H9 (cell line): ENCODE data around the gene TSPAN9. TPM values are rescaled to one million over a fixed set of nuclear protein-coding genes. Genes with fewer than 3 reads are reported as not detected.

Source experiments
- DNase-seq: peaks from one replicate; pipeline ENCODE4 v3.0.0-alpha.2; 2017
- H2AFZ ChIP-seq: one replicate; pipeline ENCODE4 v1.6.1; 2013; ENCODE audit warnings: mild to moderate bottlenecking, low read length, control low read depth, moderate library complexity
- H2AK5ac ChIP-seq: 2 replicates; pipeline ENCODE4 v1.6.1; 2013; ENCODE audit warnings: low read length, control low read depth, mixed read lengths; ENCODE audit not compliant: insufficient read length
- H2BK120ac ChIP-seq: one replicate; pipeline ENCODE4 v1.6.1; 2013; ENCODE audit warnings: low read depth, mild to moderate bottlenecking, low read length, control low read depth, inconsistent platforms; ENCODE audit not compliant: poor library complexity, severe bottlenecking
- H2BK12ac ChIP-seq: 2 replicates; pipeline ENCODE4 v1.6.1; 2013; ENCODE audit warnings: low read length, control low read depth, mixed read lengths, low read depth; ENCODE audit not compliant: insufficient read length
- H2BK15ac ChIP-seq: 2 replicates; pipeline ENCODE4 v1.6.1; 2013; ENCODE audit warnings: low read depth, low read length, control low read depth
- H2BK20ac ChIP-seq: one replicate; pipeline ENCODE4 v1.6.1; 2013; ENCODE audit warnings: low read depth, mild to moderate bottlenecking, low read length, control low read depth, inconsistent platforms; ENCODE audit not compliant: poor library complexity, severe bottlenecking
- H2BK5ac ChIP-seq: 2 replicates; pipeline ENCODE4 v1.6.1; 2013; ENCODE audit warnings: low read length, control low read depth, mixed read lengths; ENCODE audit not compliant: insufficient read length
- H3K14ac ChIP-seq: 2 replicates; pipeline ENCODE4 v1.6.1; 2013; ENCODE audit warnings: low read length, control low read depth; ENCODE audit not compliant: insufficient read depth
- H3K18ac ChIP-seq: 2 replicates; pipeline ENCODE4 v1.6.1; 2013; ENCODE audit warnings: low read depth, mild to moderate bottlenecking, mixed read lengths, low read length, control low read depth; ENCODE audit not compliant: insufficient read length
- H3K23ac ChIP-seq: 2 replicates; pipeline ENCODE4 v1.6.1; 2013; ENCODE audit warnings: low read length, control low read depth, mixed read lengths, low read depth; ENCODE audit not compliant: insufficient read length
- H3K23me2 ChIP-seq: 2 replicates; pipeline ENCODE4 v1.6.1; 2013; ENCODE audit warnings: low read depth, mild to moderate bottlenecking, mixed read lengths, low read length, control low read depth; ENCODE audit not compliant: insufficient read length, poor library complexity, severe bottlenecking
- H3K27ac ChIP-seq: 2 replicates; pipeline ENCODE4 v1.5.1; 2013; ENCODE audit warnings: low read length, control low read depth, mixed read lengths, low read depth; ENCODE audit not compliant: insufficient read length
- H3K27me3 ChIP-seq: 2 replicates; pipeline ENCODE4 v1.6.1; 2013; ENCODE audit warnings: low read length, control low read depth, inconsistent platforms; ENCODE audit not compliant: insufficient read depth
- H3K4ac ChIP-seq: 2 replicates; pipeline ENCODE4 v1.6.1; 2013; ENCODE audit warnings: low read depth, mild to moderate bottlenecking, control low read depth, inconsistent platforms, low read length, moderate library complexity
- H3K4me1 ChIP-seq: 2 replicates; pipeline ENCODE4 v1.6.1; 2013; ENCODE audit warnings: low read length, control low read depth, inconsistent platforms; ENCODE audit not compliant: insufficient read depth
- H3K4me2 ChIP-seq: 2 replicates; pipeline ENCODE4 v1.6.1; 2013; ENCODE audit warnings: low read length, control low read depth, mixed read lengths; ENCODE audit not compliant: insufficient read length, insufficient read depth
- H3K56ac ChIP-seq: 2 replicates; pipeline ENCODE4 v1.6.1; 2013; ENCODE audit warnings: low read depth, mild to moderate bottlenecking, mixed read lengths, low read length, control low read depth; ENCODE audit not compliant: insufficient read length
- H3K79me1 ChIP-seq: 2 replicates; pipeline ENCODE4 v1.6.1; 2013; ENCODE audit warnings: low read depth, mild to moderate bottlenecking, moderate library complexity, low read length, control low read depth, inconsistent platforms; ENCODE audit not compliant: insufficient read depth, poor library complexity, severe bottlenecking
- H3K79me2 ChIP-seq: 2 replicates; pipeline ENCODE4 v1.6.1; 2013; ENCODE audit warnings: low read length, control low read depth, inconsistent platforms; ENCODE audit not compliant: insufficient read depth
- H3K9ac ChIP-seq: 2 replicates; pipeline ENCODE4 v1.6.1; 2013; ENCODE audit warnings: low read length, control low read depth, mixed read lengths; ENCODE audit not compliant: insufficient read length; ENCODE audit errors: extremely low read depth
- H3K9me3 ChIP-seq: one replicate; pipeline ENCODE4 v1.6.1; 2013; ENCODE audit warnings: low read depth, low read length, inconsistent platforms; ENCODE audit not compliant: control insufficient read depth
- H3T11ph ChIP-seq: one replicate; pipeline ENCODE4 v1.6.1; 2013; ENCODE audit warnings: mild to moderate bottlenecking, low read length, control low read depth, inconsistent platforms
- H4K20me1 ChIP-seq: one replicate; pipeline ENCODE4 v1.6.1; 2013; ENCODE audit not compliant: control insufficient read depth, insufficient read length, insufficient read depth
- H4K5ac ChIP-seq: 2 replicates; pipeline ENCODE4 v1.6.1; 2013; ENCODE audit warnings: low read depth, mild to moderate bottlenecking, mixed read lengths, low read length, control low read depth; ENCODE audit not compliant: insufficient read length
- H4K8ac ChIP-seq: replicated peaks from 2 replicates; pipeline ENCODE4 v1.6.1; 2013; ENCODE audit warnings: low read length, control low read depth, mixed read lengths, low read depth; ENCODE audit not compliant: insufficient read length
- H4K91ac ChIP-seq: 2 replicates; pipeline ENCODE4 v1.6.1; 2013; ENCODE audit warnings: low read depth, mild to moderate bottlenecking, moderate library complexity, mixed read lengths, low read length, control low read depth; ENCODE audit not compliant: insufficient read length
- H3K27ac Mint-ChIP-seq, 3 experiments: 2 replicates in 2 of 3; 3 replicates in 1 of 3; pipeline ENCODE4 v1.8.0; 2020 to 2021; ENCODE audit warnings: mixed read lengths in 3 of 3, mild to moderate bottlenecking in 1 of 3, moderate library complexity in 1 of 3
- H3K27me3 Mint-ChIP-seq: 2 replicates; pipeline ENCODE4 v1.8.0; 2021; ENCODE audit warnings: low read depth, mild to moderate bottlenecking, moderate library complexity, mixed read lengths
- H3K36me3 Mint-ChIP-seq, 3 experiments: 2 replicates in 2 of 3; 3 replicates in 1 of 3; pipeline ENCODE4 v1.8.0; 2020 to 2021; ENCODE audit warnings: low read depth in 3 of 3, mixed read lengths in 3 of 3; ENCODE audit not compliant: insufficient read depth in 1 of 3
- H3K4me1 Mint-ChIP-seq, 2 experiments: 2 replicates each; pipeline ENCODE4 v1.8.0; 2020; ENCODE audit warnings: mixed read lengths in 2 of 2
- H3K4me3 Mint-ChIP-seq, 2 experiments: 2 replicates in 1 of 2; 3 replicates in 1 of 2; pipeline ENCODE4 v1.8.0; 2020 to 2021; ENCODE audit warnings: mild to moderate bottlenecking in 2 of 2, mixed read lengths in 2 of 2, moderate library complexity in 1 of 2
- H3K9me3 Mint-ChIP-seq, 2 experiments: 2 replicates in 1 of 2; 3 replicates in 1 of 2; pipeline ENCODE4 v1.8.0; 2020; ENCODE audit warnings: mild to moderate bottlenecking in 2 of 2, mixed read lengths in 2 of 2, moderate library complexity in 1 of 2
- CTCF ChIP-seq: fragments of 200-600 bp; sonication (generic); conservative IDR thresholded peaks from 3 replicates; pipeline ENCODE4 v1.8.0; 2021; ENCODE audit warnings: antibody characterized with exemption, mild to moderate bottlenecking
- WGBS: extraction: QIAGEN DNeasy Blood & Tissue Kit; methylation state at CpG from one replicate; pipeline ENCODE4 v1.1.7; 2013; ENCODE audit warnings: missing lambda C conversion rate, low lambda C conversion rate, mixed read lengths; ENCODE audit not compliant: insufficient read length; ENCODE audit errors: extremely low coverage; 5-methylcytosine and 5-hydroxymethylcytosine counted together
- total RNA-seq: library from RNA; stranded (reverse); gene quantifications from 2 replicates; pipeline ENCODE4 v1.2.1, GENCODE V29; 2021

The TSPAN9 gene
- total RNA-seq, 1 experiment from 2014 or later: 19.0 TPM

GRCh38 chr12:3262470-3262869, 185.3 kb downstream of the TSPAN9 start:
- WGBS: no CpG with 5 or more reads among the region's 10 CpGs

More at GRCh38 chr12:3262470-3262869, 185.3 kb downstream of the TSPAN9 start:
- Mint-ChIP-seq H3K36me3 (no peaks in the 10 kb centered on the region; a peak in 1 of 7 replicates), H3K27me3 (no peaks in the 10 kb centered on the region), H3K27ac (peak overlapping the region in 2 of 3 experiments; percentile 8 to 75; a peak in 3 of 7 replicates), H3K4me3 (no peak overlapping the region), H3K9me3 (no peaks in the 10 kb centered on the region), H3K4me1 (peaks cover 5 to 19% of the 10 kb centered on the region in 2 experiments)
- Histone ChIP-seq H3K27ac (no peak overlapping the region), H3K23ac (no peak overlapping the region), H3K23me2 (no peaks in the 10 kb centered on the region), H4K5ac (no peak overlapping the region), H3K56ac (no peak overlapping the region), H2AK5ac (no peak overlapping the region), H4K91ac (no peak overlapping the region), H4K8ac (no peak overlapping the region), H3K27me3 (no peaks in the 10 kb centered on the region), H2BK12ac (no peak overlapping the region), H3K79me1 (no peaks in the 10 kb centered on the region), H3K14ac (no peak overlapping the region), H3K4me2 (no peak overlapping the region), H3K9me3 (no peaks in the 10 kb centered on the region), H3T11ph (no peak overlapping the region), H3K4ac (no peak overlapping the region), H2BK5ac (no peak overlapping the region), H4K20me1 (no peaks in the 10 kb centered on the region), H2BK20ac (no peak overlapping the region), H3K79me2 (no peaks in the 10 kb centered on the region), H2AFZ (no peak overlapping the region), H2BK15ac (no peak overlapping the region), H3K9ac (no peak overlapping the region), H3K18ac (no peak overlapping the region), H3K4me1 (no peaks in the 10 kb centered on the region), H2BK120ac (no peak overlapping the region)
- no peak for DNase-seq
- TF ChIP-seq CTCF: no peak
